Loucy (cell line): ENCODE data around the gene LIN28A.

Experiments
- H2AFZ ChIP-seq: fragments of 200-600 bp; sonication (generic); 2 replicates; pipeline ENCODE4 v1.6.0; 2016; ENCODE audit warnings: antibody characterized with exemption, mild to moderate bottlenecking, low read length, moderate library complexity
- H3F3A ChIP-seq: fragments of 200-600 bp; 2 replicates; pipeline ENCODE4 v1.6.0; 2016; ENCODE audit warnings: antibody characterized with exemption, low read depth, mild to moderate bottlenecking
- H3K27me3 ChIP-seq: fragments of 200-600 bp; sonication (generic); 2 replicates; pipeline ENCODE4 v1.6.1; 2014; ENCODE audit warnings: low read length, mild to moderate bottlenecking; ENCODE audit not compliant: insufficient read depth, poor library complexity, severe bottlenecking
- H3K36me3 ChIP-seq: fragments of 200-600 bp; sonication (generic); 2 replicates; pipeline ENCODE4 v1.6.1; 2016; ENCODE audit warnings: low read length; ENCODE audit not compliant: insufficient read depth
- H3K4me1 ChIP-seq: fragments of 200-600 bp; sonication (generic); 2 replicates; pipeline ENCODE4 v1.5.1; 2014; ENCODE audit warnings: low read length, mild to moderate bottlenecking; ENCODE audit not compliant: insufficient read depth, poor library complexity, severe bottlenecking
- H3K4me2 ChIP-seq: fragments of 200-600 bp; sonication (generic); 2 replicates; pipeline ENCODE4 v1.6.0; 2014; ENCODE audit warnings: antibody characterized with exemption, low read length, low read depth, mild to moderate bottlenecking; ENCODE audit not compliant: poor library complexity, severe bottlenecking
- H3K4me3 ChIP-seq: fragments of 200-600 bp; sonication (generic); 2 replicates; pipeline ENCODE4 v1.5.1; 2014; ENCODE audit warnings: low read length, mild to moderate bottlenecking, mixed read lengths; ENCODE audit not compliant: poor library complexity, severe bottlenecking
- H3K79me2 ChIP-seq: fragments of 200-600 bp; sonication (generic); 2 replicates; pipeline ENCODE4 v1.6.1; 2014; ENCODE audit warnings: low read length; ENCODE audit not compliant: insufficient read depth
- H3K9ac ChIP-seq: fragments of 200-600 bp; sonication (generic); 2 replicates; pipeline ENCODE4 v1.6.0; 2014; ENCODE audit warnings: mild to moderate bottlenecking, low read depth, low read length, moderate library complexity; ENCODE audit not compliant: poor library complexity, severe bottlenecking
- H3K9me2 ChIP-seq: fragments of 200-600 bp; sonication (generic); replicated peaks from 2 replicates; pipeline ENCODE4 v1.6.1; 2016; ENCODE audit warnings: low read depth, low read length, mixed read lengths
- H3K9me3 ChIP-seq: fragments of 200-600 bp; sonication (generic); 2 replicates; pipeline ENCODE4 v1.6.1; 2014; ENCODE audit warnings: mild to moderate bottlenecking, antibody characterized with exemption, low read length, low read depth; ENCODE audit not compliant: insufficient read depth
- H4K20me1 ChIP-seq: fragments of 200-600 bp; sonication (generic); 2 replicates; pipeline ENCODE4 v1.6.0; 2014; ENCODE audit warnings: antibody characterized with exemption, low read length, mild to moderate bottlenecking; ENCODE audit not compliant: insufficient read depth, poor library complexity, severe bottlenecking
- EZH2phosphoT487 ChIP-seq: fragments of 200-600 bp; IDR thresholded peaks from 2 replicates; pipeline ENCODE4 v1.6.1; 2018; ENCODE audit warnings: antibody characterized with exemption, mild to moderate bottlenecking, moderate library complexity, borderline replicate concordance
- TF ChIP-seq, protein P1 (sequence below): fragments of 200-600 bp; sonication (generic); conservative IDR thresholded peaks from 2 replicates; pipeline ENCODE4 v1.5.1; 2014; ENCODE audit warnings: mild to moderate bottlenecking, antibody characterized with exemption, low read length

LIN28A gene

DNA sequence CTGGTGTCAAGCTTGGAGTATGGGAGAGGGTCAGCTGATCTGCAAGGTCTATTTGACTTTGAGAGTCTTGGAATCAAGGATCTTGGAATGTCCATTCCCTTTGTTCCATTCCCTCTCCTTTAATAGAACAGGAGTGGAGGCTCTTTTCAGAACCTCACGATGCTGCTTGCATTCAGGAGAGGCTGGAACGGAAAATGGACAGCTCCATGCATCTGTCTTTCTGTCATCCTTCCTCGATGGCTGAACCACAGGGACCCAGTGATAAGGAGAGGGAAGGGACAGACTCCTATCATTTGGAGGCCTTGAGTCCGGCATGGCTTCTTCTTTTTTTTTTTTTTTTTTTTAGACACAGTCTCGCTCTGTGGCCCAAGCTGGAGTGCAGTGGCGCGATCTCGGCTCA lies 14.9 kb upstream of the LIN28A start:
- Histone ChIP-seq H3F3A (no peaks in the 10 kb centered on the region), H3K9ac (no peak overlapping the region), H2AFZ (no peak overlapping the region), H3K9me3 (no peaks in the 10 kb centered on the region), H3K4me2 (no peak overlapping the region), H3K4me3 (no peak overlapping the region), H3K4me1 (peaks cover 7% of the 10 kb centered on the region), H3K36me3 (no peaks in the 10 kb centered on the region), H3K27me3 (no peaks in the 10 kb centered on the region), H3K9me2 (no peaks in the 10 kb centered on the region), H3K79me2 (no peaks in the 10 kb centered on the region), H4K20me1 (no peaks in the 10 kb centered on the region)
- TF ChIP-seq EZH2phosphoT487, result no peak
- TF ChIP-seq, protein P1, sequence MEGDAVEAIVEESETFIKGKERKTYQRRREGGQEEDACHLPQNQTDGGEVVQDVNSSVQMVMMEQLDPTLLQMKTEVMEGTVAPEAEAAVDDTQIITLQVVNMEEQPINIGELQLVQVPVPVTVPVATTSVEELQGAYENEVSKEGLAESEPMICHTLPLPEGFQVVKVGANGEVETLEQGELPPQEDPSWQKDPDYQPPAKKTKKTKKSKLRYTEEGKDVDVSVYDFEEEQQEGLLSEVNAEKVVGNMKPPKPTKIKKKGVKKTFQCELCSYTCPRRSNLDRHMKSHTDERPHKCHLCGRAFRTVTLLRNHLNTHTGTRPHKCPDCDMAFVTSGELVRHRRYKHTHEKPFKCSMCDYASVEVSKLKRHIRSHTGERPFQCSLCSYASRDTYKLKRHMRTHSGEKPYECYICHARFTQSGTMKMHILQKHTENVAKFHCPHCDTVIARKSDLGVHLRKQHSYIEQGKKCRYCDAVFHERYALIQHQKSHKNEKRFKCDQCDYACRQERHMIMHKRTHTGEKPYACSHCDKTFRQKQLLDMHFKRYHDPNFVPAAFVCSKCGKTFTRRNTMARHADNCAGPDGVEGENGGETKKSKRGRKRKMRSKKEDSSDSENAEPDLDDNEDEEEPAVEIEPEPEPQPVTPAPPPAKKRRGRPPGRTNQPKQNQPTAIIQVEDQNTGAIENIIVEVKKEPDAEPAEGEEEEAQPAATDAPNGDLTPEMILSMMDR, result no peak; the same call in 1 of the 2 replicates

DNA sequence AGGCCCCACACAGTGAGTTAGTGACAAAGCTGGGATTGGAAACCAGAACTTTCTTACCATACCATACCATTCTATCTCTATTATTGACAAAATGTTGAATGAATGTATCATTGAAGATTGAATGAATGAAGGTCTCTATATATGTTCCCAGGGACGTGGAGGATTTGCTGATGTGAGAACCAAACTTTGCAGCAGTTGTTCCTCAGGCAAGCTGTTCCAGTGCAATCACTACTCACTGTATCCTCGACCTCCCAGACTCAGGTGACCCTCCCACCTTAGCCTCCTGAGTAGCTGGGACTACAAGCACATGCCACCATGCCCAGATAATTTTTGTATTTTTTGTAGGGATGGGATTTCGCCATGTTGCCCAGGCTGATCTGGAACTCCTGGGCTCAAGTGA lies 11.6 kb upstream of the LIN28A start:
- no peaks in the 10 kb centered on the region for H4K20me1 ChIP-seq

DNA sequence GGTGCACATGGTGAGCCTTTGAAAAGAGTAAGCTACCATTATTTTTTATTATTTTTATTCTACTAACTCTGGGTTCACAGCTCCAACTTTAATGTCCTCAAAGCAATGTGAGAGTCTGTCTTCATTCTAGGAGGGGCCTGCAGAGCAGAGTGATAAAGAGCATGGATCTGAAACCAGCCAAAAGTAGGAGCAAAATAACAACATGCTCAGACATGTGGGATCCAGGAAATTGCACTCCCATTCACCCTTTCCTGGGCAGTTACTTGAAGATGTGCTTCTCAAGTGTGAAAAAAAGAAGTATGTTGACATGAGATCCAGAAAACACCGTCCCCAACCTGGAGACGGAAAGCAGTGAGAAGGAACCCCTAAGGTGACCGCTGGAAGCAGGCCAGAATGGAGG lies 8.7 kb upstream of the LIN28A start:
- TF ChIP-seq, protein P1, result no peak
- TF ChIP-seq EZH2phosphoT487, result no peak
- Histone ChIP-seq H3K9ac (no peak overlapping the region), H3F3A (no peaks in the 10 kb centered on the region), H4K20me1 (no peaks in the 10 kb centered on the region), H3K36me3 (no peaks in the 10 kb centered on the region), H2AFZ (no peak overlapping the region), H3K9me3 (no peaks in the 10 kb centered on the region), H3K4me3 (no peak overlapping the region), H3K27me3 (no peaks in the 10 kb centered on the region), H3K4me1 (no peaks in the 10 kb centered on the region), H3K79me2 (no peaks in the 10 kb centered on the region), H3K9me2 (no peaks in the 10 kb centered on the region), H3K4me2 (no peak overlapping the region)

More for the DNA sequence above, 11.6 kb upstream of the LIN28A start:
- Histone ChIP-seq H3K4me3 (no peak overlapping the region), H3K36me3 (no peaks in the 10 kb centered on the region), H3K4me2 (no peak overlapping the region), H3K9me3 (no peaks in the 10 kb centered on the region), H3F3A (no peaks in the 10 kb centered on the region), H3K79me2 (no peaks in the 10 kb centered on the region), H3K4me1 (no peaks in the 10 kb centered on the region), H3K9me2 (no peaks in the 10 kb centered on the region), H2AFZ (no peak overlapping the region), H3K27me3 (no peaks in the 10 kb centered on the region), H3K9ac (no peak overlapping the region)
- TF ChIP-seq, protein P1, result no peak
- TF ChIP-seq EZH2phosphoT487, result no peak
